GM18505 (cell line): ENCODE results near the gene NBPF3.

Experiments
- ATAC-seq: cut with Tn5 transposase; IDR thresholded peaks from one replicate; pipeline ENCODE4 v1.9.1; 2021; ENCODE audit not compliant: unreplicated experiment
- POLR2A ChIP-seq: IDR thresholded peaks from 4 replicates; pipeline ENCODE4 v1.6.1; 2011; ENCODE audit warnings: borderline replicate concordance; ENCODE audit not compliant: insufficient read depth, insufficient read length; ENCODE audit errors: extremely low read depth

The NBPF3 gene

GRCh38 chr1:21520899-21521716 is 81.2 kb downstream of the NBPF3 start:
- TF ChIP-seq POLR2A: no peak
- no peak for ATAC-seq

DNA sequence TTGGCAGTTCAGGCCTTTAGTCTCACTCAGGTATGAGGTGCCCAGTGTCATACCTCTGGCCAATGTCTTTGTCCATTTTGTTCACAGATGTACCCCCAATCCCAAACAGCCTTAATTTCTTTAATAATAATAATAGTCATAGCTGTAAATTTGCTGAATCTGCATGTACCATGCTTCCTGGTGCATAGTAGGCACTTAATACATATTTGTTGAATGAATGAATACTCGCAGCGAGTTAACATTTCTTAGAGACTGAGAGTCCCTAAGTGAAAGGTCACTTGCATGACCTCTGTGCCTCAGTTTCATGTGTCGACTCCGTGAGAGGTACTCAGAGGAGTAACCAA is 81.8 kb downstream of the NBPF3 start:
- no peak for ATAC-seq
- no peak for TF ChIP-seq POLR2A

DNA sequence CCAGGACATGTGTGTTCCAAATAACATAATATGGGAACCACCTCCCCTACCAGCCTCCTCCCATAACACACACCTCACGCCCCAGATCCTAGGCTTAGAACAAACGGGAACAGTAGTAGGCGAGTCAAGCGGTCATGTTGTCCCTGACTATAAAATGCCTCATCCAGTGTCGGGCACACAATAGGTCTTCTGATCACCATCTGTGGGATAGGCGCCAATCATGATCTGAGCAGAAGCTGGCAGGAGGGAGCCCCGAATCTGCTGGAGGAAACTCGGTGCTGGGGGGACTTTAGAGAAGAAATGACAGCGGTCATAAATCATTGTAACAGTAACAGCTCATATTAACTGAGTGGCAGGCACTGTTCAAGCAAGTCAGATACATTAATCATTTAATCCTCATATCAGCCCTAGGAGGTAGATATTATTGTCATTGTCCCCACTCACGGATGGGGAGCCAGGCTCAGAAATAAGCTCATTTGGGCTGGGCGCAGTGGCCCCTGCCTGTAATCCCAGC is 82.6 kb downstream of the NBPF3 start:
- no peak for TF ChIP-seq POLR2A
- ATAC-seq: no peak

- no peak for ATAC-seq
- no peak for TF ChIP-seq POLR2A
Observed at GRCh38 chr1:21523297-21523813, 83.4 kb downstream of the NBPF3 start.

- no peak for TF ChIP-seq POLR2A
- ATAC-seq: no peak
Observed at GRCh38 chr1:21524220-21524619, 84.3 kb downstream of the NBPF3 start.

- no peak for TF ChIP-seq POLR2A
- no peak for ATAC-seq
Observed at GRCh38 chr1:21524686-21525339, 84.9 kb downstream of the NBPF3 start.

DNA sequence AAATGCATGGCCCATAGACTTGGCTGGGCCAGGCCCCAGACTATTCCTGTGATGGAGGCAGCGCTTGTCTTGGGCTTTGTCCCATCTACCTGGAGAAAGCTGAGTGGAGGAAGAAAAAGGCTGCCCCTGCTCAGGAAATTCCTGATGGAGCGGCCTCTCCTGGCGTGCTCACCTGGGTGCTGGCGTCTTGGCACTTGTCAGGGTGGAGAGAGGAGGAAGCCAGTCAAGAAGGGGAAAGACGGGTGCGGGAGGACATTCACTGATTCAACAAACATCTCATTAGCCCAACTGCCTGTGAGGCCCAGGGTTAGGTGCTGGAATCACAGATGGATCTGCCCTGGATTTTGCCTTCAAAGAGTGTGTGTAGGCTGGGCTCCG is 85.4 kb downstream of the NBPF3 start:
- ATAC-seq: no peak

GRCh38 chr1:21526441-21526840 is 86.5 kb downstream of the NBPF3 start:
- ATAC-seq: no peak
- no peak for TF ChIP-seq POLR2A

More for the DNA sequence above, 85.4 kb downstream of the NBPF3 start:
- TF ChIP-seq POLR2A: no peak

GRCh38 chr1:21530368-21531016 is 90.6 kb downstream of the NBPF3 start:
- no peak for TF ChIP-seq POLR2A
- ATAC-seq: no peak

GRCh38 chr1:21531241-21531640 is 91.3 kb downstream of the NBPF3 start:
- no peak for ATAC-seq
- TF ChIP-seq POLR2A: no peak

DNA sequence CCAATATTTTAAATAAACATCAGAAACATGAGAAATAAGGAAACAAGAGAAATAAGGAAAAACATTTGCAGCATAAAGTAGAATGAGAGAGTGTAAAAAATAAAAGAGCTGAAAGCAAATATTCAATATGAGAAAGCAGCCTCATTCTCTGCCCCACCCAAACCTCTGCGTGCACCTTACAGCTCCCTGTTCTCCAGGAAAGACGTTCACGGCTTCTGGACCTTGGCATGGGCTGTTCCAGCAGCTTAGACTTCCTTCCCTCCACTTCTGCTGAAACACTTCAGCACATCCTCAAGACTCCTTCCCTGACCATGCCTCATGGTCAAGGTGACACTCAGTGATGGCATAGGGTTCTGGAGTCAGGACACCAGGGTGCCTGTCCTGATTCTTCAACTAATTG is 92.6 kb downstream of the NBPF3 start:
- TF ChIP-seq POLR2A: no peak
- no peak for ATAC-seq

DNA sequence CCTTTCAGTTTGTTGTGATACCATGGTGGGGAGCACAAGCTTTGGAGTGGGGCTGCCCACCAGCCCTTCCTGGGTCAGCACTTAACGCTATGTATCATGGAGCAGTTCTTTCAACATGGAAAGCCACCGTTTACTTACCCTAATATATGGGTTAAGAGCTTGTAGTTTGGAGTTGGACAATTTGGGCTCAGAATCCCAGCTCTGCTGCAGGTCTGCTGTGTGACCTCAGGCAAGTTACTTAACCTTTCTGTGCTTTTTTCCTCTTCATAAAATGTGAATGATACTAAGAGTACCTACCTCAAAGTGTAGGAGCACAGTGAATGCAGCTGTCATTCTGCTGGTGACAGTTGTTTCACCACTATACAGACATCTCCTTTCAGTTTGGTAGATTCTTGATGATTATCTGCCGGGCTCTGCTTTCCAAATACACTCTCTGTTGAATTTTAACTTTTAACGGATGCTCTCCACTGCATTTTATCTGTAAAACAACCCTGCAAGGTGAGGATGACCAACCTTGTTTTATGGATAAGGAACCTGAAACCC is 93.1 kb downstream of the NBPF3 start:
- TF ChIP-seq POLR2A: no peak
- no peak for ATAC-seq

- ATAC-seq: no peak
- TF ChIP-seq POLR2A: no peak
Observed at GRCh38 chr1:21534146-21534545, 94.2 kb downstream of the NBPF3 start.
